BE2C (cell line): Measurements from ENCODE around the gene GPC5.

Experiments
- DNase-seq: peaks from one replicate; pipeline ENCODE4 v3.0.0-alpha.2; 2020
- H3K27me3 ChIP-seq: fragments of 250-450 bp; sonication (Bioruptor Pico); 2 replicates; pipeline ENCODE4 v1.5.1; 2020; ENCODE audit warnings: mild to moderate bottlenecking
- H3K36me3 ChIP-seq: fragments of 250-450 bp; sonication (Bioruptor Pico); 2 replicates; pipeline ENCODE4 v1.5.1; 2020; ENCODE audit warnings: mild to moderate bottlenecking
- H3K4me1 ChIP-seq: fragments of 250-450 bp; sonication (Bioruptor Pico); 2 replicates; pipeline ENCODE4 v1.5.1; 2020
- H3K4me3 ChIP-seq: 2 replicates; pipeline ENCODE4 v1.5.1; 2011; ENCODE audit warnings: low read depth, low read length
- H3K9me3 ChIP-seq: fragments of 250-450 bp; sonication (Bioruptor Pico); 2 replicates; pipeline ENCODE4 v1.5.1; 2020
- TF ChIP-seq, protein P1 (sequence below): IDR thresholded peaks from 2 replicates; pipeline ENCODE4 v1.5.1; 2012; ENCODE audit warnings: mild to moderate bottlenecking, low read depth, low read length

GPC5 gene

DNA sequence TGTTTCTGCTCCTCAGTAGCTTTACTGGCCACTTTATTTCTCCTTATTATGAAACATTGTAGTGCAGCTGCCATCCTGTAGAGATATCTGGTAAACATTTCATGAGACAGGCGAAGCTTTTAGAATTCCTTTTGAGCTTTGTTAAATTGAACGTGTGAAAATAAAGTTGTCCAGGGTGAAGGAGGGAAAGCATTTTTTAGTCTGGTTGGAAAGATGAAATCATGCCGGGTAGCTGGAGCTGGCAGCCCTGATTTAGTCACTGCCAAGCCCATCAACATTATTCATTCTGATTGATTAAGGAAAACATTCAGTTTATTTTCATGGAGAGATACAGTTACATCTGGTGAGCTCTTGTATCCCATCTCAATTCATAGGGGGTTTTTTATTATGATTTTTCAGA lies 1502.0 kb downstream of the GPC5 start:
- H3K9me3 ChIP-seq = no peaks in the 10 kb centered on the region
- DNase-seq = no peak
- H3K27me3 ChIP-seq = no peaks in the 10 kb centered on the region
- H3K36me3 ChIP-seq = no peaks in the 10 kb centered on the region
- no peaks in the 10 kb centered on the region for H3K4me1 ChIP-seq
- no peak overlapping the region for H3K4me3 ChIP-seq
- TF ChIP-seq, protein P1, sequence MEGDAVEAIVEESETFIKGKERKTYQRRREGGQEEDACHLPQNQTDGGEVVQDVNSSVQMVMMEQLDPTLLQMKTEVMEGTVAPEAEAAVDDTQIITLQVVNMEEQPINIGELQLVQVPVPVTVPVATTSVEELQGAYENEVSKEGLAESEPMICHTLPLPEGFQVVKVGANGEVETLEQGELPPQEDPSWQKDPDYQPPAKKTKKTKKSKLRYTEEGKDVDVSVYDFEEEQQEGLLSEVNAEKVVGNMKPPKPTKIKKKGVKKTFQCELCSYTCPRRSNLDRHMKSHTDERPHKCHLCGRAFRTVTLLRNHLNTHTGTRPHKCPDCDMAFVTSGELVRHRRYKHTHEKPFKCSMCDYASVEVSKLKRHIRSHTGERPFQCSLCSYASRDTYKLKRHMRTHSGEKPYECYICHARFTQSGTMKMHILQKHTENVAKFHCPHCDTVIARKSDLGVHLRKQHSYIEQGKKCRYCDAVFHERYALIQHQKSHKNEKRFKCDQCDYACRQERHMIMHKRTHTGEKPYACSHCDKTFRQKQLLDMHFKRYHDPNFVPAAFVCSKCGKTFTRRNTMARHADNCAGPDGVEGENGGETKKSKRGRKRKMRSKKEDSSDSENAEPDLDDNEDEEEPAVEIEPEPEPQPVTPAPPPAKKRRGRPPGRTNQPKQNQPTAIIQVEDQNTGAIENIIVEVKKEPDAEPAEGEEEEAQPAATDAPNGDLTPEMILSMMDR = no peak

DNA sequence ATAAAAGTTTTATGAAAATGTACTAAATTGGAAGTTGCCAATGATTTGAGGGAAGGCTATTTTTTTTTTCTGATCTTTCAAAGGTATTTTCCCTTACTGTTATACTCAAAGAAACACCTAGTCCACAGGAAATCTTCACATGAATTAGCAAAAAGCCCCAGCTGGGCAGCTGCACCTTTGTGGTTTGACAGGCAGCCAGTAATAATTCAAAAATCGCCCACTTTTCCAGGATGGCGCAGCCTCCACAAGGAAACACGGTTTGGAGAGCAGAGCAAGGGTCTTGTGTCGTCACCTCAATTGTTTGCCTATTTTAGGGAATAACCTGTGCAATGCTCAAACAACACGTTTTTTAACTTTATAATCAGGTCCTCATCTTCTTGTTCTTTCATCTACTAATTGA lies 1503.3 kb downstream of the GPC5 start:
- TF ChIP-seq, protein P1 = no peak
- Histone ChIP-seq H3K36me3 (no peaks in the 10 kb centered on the region), H3K9me3 (no peaks in the 10 kb centered on the region), H3K4me1 (no peaks in the 10 kb centered on the region), H3K27me3 (no peaks in the 10 kb centered on the region), H3K4me3 (no peak overlapping the region)
- no peak for DNase-seq

DNA sequence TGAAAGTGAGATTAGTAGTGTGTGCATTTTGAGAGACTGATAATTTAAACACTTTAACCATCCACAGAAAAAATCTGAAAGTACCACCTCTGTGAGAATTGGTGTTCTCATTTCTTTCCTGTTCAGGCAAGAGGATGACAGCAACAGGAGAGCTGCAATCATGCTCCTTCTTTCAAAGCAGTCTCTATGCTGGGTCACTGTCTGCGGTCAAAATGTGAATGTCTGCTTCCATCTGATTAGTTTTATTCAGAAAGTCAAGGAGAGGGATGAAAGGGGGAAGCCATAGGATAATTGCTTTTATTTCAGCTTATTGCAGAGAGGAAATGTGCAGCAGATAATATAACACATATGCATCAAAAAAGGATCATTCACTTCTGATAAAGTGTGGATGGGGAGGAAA lies 1514.2 kb downstream of the GPC5 start:
- H3K4me1 ChIP-seq = no peaks in the 10 kb centered on the region
- DNase-seq = no peak
- TF ChIP-seq, protein P1 = no peak
- H3K4me3 ChIP-seq = no peak overlapping the region
- no peaks in the 10 kb centered on the region for H3K36me3 ChIP-seq
- H3K9me3 ChIP-seq = no peaks in the 10 kb centered on the region
- H3K27me3 ChIP-seq = no peaks in the 10 kb centered on the region

DNA sequence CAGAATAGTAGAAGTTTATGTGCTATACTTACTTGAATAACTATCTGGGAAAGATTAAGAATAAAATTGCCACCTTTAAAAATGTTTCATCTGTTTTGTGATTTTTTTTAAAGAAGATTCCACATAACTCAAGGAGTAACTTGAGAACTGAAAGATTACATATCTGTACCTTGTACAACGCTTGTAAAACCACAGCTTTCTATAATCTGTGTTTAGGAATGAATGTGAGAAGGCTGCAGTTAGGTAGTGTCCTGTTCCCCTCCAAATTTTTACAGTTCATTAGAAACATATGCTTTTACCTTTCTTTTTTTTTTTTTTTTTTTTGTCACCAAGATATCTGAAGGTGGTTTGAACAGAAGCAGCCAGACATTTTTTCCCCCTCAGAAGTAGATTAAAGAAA lies 1515.4 kb downstream of the GPC5 start:
- no peak for DNase-seq
- Histone ChIP-seq H3K36me3 (no peaks in the 10 kb centered on the region), H3K4me1 (no peaks in the 10 kb centered on the region), H3K9me3 (no peaks in the 10 kb centered on the region), H3K27me3 (no peaks in the 10 kb centered on the region), H3K4me3 (no peak overlapping the region)
- TF ChIP-seq, protein P1 = no peak
